B cell (primary cell): Measurements from ENCODE around the gene MAF. TPM values are rescaled to one million over a fixed set of nuclear protein-coding genes. Genes with fewer than 3 reads are reported as not detected.

ENCODE experiments used
- ATAC-seq: fragments of 200-7000 bp; cut with Tn5 transposase; one replicate; pipeline ENCODE4 v1.10.0; 2021; ENCODE audit warnings: low read depth, mild to moderate bottlenecking, moderate number of reproducible peaks, moderate library complexity
- CTCF ChIA-PET: fragments of 350-600 bp; sonication (Branson Sonifier 250); formaldehyde crosslinking; loops from one replicate; lab custom pipeline; 2021; ENCODE audit warnings: antibody characterized with exemption, inconsistent platforms; lab: Charles Lee
- POLR2A ChIA-PET: fragments of 350-600 bp; sonication (Branson Sonifier 250); formaldehyde crosslinking; loops from one replicate; lab custom pipeline; 2021; ENCODE audit warnings: antibody characterized with exemption; lab: Charles Lee
- DNase-seq: peaks from one replicate; pipeline ENCODE4 v3.0.0; 2013
- H2AFZ ChIP-seq: 2 replicates; pipeline ENCODE4 v1.6.1; 2012; ENCODE audit warnings: mild to moderate bottlenecking, low read depth, low read length; ENCODE audit not compliant: insufficient read depth, poor library complexity, severe bottlenecking
- H3K27ac ChIP-seq, 2 donors: 1 replicate in 1 of 2; 2 replicates in 1 of 2; pipeline ENCODE4 v1.5.1; 2012 to 2013; ENCODE audit warnings: low read length in 2 of 2, mild to moderate bottlenecking in 2 of 2, moderate library complexity in 1 of 2
- H3K27me3 ChIP-seq, 4 experiments: fragments of 200-600 bp in 1 of 4; sonication (generic) in 1 of 4; replicated peaks in 1 of 4; 1 replicate in 2 of 4; 2 replicates in 2 of 4; pipeline versions ENCODE4 v1.6.1 to v1.7.0; 2013 to 2016; ENCODE audit warnings: low read length in 3 of 4, mild to moderate bottlenecking in 2 of 4, mixed read lengths in 1 of 4, moderate library complexity in 1 of 4; ENCODE audit not compliant: insufficient read depth in 4 of 4, control insufficient read depth in 3 of 4; ENCODE audit errors: control extremely low read depth in 1 of 4
- H3K36me3 ChIP-seq, 2 experiments: replicated peaks in 1 of 2; 1 replicate in 1 of 2; 2 replicates in 1 of 2; pipeline versions ENCODE4 v1.6.1 to v1.7.1; 2013; ENCODE audit warnings: low read length in 1 of 2; ENCODE audit not compliant: insufficient read depth in 2 of 2, control insufficient read depth in 1 of 2; ENCODE audit errors: control extremely low read depth in 1 of 2, extremely low read depth in 1 of 2
- H3K4me1 ChIP-seq, 2 donors: fragments of 200-600 bp in 1 of 2; sonication (generic) in 1 of 2; 1 replicate in 1 of 2; 2 replicates in 1 of 2; pipeline versions ENCODE4 v1.5.1 to v1.6.1; 2013 to 2017; ENCODE audit warnings: low read length in 2 of 2; ENCODE audit not compliant: control insufficient read depth in 2 of 2, insufficient read depth in 2 of 2
- H3K4me2 ChIP-seq: replicated peaks from 2 replicates; pipeline ENCODE3; 2012; ENCODE audit warnings: mild to moderate bottlenecking, low read depth, low read length; ENCODE audit not compliant: poor library complexity, severe bottlenecking
- H3K4me3 ChIP-seq, 5 experiments: fragments of 200-600 bp in 1 of 5; sonication (generic) in 1 of 5; 1 replicate in 3 of 5; 2 replicates in 2 of 5; pipeline versions ENCODE4 v1.5.1 to v1.7.0; 2011 to 2016; ENCODE audit warnings: low read length in 4 of 5, mild to moderate bottlenecking in 4 of 5, low read depth in 2 of 5, control low read depth in 1 of 5, moderate library complexity in 1 of 5; ENCODE audit not compliant: insufficient read depth in 1 of 5; ENCODE audit errors: control extremely low read depth in 1 of 5, extremely low read depth in 1 of 5
- H3K79me2 ChIP-seq: fragments of 200-600 bp; sonication (generic); one replicate; pipeline ENCODE4 v1.6.0; 2016; ENCODE audit warnings: low read length; ENCODE audit not compliant: control insufficient read depth, insufficient read depth
- H3K9ac ChIP-seq: fragments of 200-600 bp; sonication (generic); 2 replicates; pipeline ENCODE4 v1.6.1; 2017; ENCODE audit warnings: mild to moderate bottlenecking, low read length, moderate library complexity
- H3K9me3 ChIP-seq, 3 donors: one replicate each; pipeline versions ENCODE4 v1.6.1 to v1.7.1; 2013; ENCODE audit warnings: low read length in 2 of 3; ENCODE audit not compliant: control insufficient read depth in 2 of 3, insufficient read depth in 1 of 3; ENCODE audit errors: control extremely low read depth in 1 of 3
- H4K20me1 ChIP-seq: 2 replicates; pipeline ENCODE4 v1.6.0; 2012; ENCODE audit warnings: mild to moderate bottlenecking, low read length; ENCODE audit not compliant: insufficient read depth, control insufficient read depth, poor library complexity, severe bottlenecking
- H3K27ac Mint-ChIP-seq: one replicate; pipeline ENCODE4 v1.8.0; 2021; ENCODE audit warnings: mixed read lengths
- H3K27me3 Mint-ChIP-seq: one replicate; pipeline ENCODE4 v1.8.0; 2021; ENCODE audit warnings: mixed read lengths
- H3K4me1 Mint-ChIP-seq: one replicate; pipeline ENCODE4 v1.8.0; 2021; ENCODE audit warnings: mixed read lengths
- H3K4me3 Mint-ChIP-seq: one replicate; pipeline ENCODE4 v1.8.0; 2021; ENCODE audit warnings: mixed read lengths
- H3K9me3 Mint-ChIP-seq: one replicate; pipeline ENCODE4 v1.8.0; 2022; ENCODE audit warnings: mixed read lengths; ENCODE audit not compliant: insufficient read depth
- CTCF ChIP-seq: fragments of 200-600 bp; IDR thresholded peaks from one replicate; pipeline ENCODE4 v1.8.0; 2022; ENCODE audit warnings: antibody characterized with exemption, mild to moderate bottlenecking
- EZH2 ChIP-seq: IDR thresholded peaks from 2 replicates; pipeline ENCODE4 v1.6.1; 2012; ENCODE audit warnings: borderline replicate concordance, low read depth, mild to moderate bottlenecking, moderate library complexity, low read length; ENCODE audit not compliant: insufficient read depth, poor library complexity, severe bottlenecking
- WGBS: methylation state at CpG from one replicate; pipeline ENCODE4 v1.1.5; 2013; ENCODE audit warnings: missing lambda C conversion rate; ENCODE audit not compliant: insufficient coverage; 5-methylcytosine and 5-hydroxymethylcytosine counted together
- intact Hi-C: fragments of 100-400 bp; cut with micrococcal nuclease; formaldehyde crosslinking; loops from one replicate; pipeline ENCODE4 v1.10.0; 2022
- polyA plus RNA-seq: library from polyadenylated mRNA; depleted of rRNA; stranded (reverse); fragments of >200 nt; gene quantifications from 2 replicates; pipeline ENCODE4 v1.2.3, GENCODE V29; 2012
- total RNA-seq, 2 donors: library from RNA; stranded (reverse); fragments of 120-200 nt in 1 of 2; gene quantifications; 1 replicate in 1 of 2; 2 replicates in 1 of 2; pipeline versions ENCODE4 v1.2.3 to v1.2.4, GENCODE V29; 2013 to 2022

Gene MAF
- total and polyA plus RNA-seq, 2 donors (not counting 1 experiment from before 2014, with no cell fraction given): 0.30 to 0.49 TPM

DNA sequence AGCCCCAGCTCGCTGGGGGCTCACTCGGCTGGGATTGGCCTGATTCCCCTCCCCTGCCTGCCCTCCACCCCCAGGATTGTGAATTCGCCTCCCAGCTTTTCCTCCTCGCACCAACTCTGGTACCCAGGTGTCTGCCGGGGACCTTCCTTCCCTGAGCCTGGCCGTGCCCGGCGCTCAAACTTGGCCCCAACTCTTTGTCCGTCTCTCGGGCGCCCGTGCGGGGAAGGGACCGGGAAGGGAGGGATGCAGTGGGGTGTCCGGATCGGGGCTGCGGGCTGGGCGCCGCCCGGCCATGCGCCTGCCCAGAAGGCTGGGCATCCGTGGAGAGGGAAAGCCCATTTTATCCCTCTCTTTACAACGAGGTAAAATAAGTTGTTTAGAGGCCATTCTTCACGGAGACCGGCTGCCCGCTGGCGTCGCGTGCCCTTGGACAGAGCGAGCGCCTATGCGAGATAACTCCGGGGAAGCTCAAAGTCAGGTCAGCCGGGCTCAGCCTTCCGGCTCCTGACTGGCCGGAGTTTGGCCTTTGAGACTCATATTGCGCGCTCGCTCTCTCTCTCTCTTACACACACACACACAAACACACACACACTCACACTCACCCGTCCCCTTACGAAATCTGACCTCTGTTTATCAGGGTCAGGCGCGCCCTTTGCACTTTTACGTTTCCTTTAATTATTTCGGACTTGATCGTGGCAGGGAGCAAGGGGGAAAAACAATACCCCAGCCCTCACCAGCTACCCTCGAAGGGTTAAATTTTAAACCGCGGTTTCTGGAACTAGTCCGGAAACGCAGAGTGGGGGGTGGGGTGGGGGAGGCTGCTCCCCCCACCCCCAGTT lies 774 bp upstream of the MAF start:
- peak overlapping the region; percentile 47 to 84 (median 64) for H3K4me3 ChIP-seq
- H3K27me3 ChIP-seq: peaks cover 0 to 46% (median 37%) of the 10 kb centered on the region in 4 experiments
- peaks cover 29% of the 10 kb centered on the region for H3K4me1 Mint-ChIP-seq
- peaks cover 34 to 37% of the 10 kb centered on the region in 2 donors for H3K4me1 ChIP-seq
- DNase-seq: no peak
- no peaks in the 10 kb centered on the region for H4K20me1 ChIP-seq
- peak overlapping the region; percentile 66 for H2AFZ ChIP-seq
- no peak overlapping the region for H3K27ac Mint-ChIP-seq
- no peak for ATAC-seq
- peak overlapping the region; percentile 96 for H3K4me2 ChIP-seq
- 4% methylated on average over 36 of the region's 51 CpGs for WGBS
- H3K9me3 ChIP-seq: peaks cover 0 to 9% (median 0%) of the 10 kb centered on the region in 3 donors
- ChIA-PET POLR2A (interaction anchor here (0.6 kb wide), 1 partner anchor 944 kb away, joined by 3 read pairs; no protein-coding TSS in a partner anchor), CTCF (interaction anchor here (0.5 to 1.8 kb wide), 9 partner anchors 9 to 1097 kb away, joined by 3 to 12 read pairs (median 6); no protein-coding TSS in a partner anchor)
- TF ChIP-seq EZH2 (no peak), CTCF (no peak)
- no peaks in the 10 kb centered on the region for H3K79me2 ChIP-seq
- peak overlapping the region; percentile 95 for H3K4me3 Mint-ChIP-seq
- H3K9me3 Mint-ChIP-seq: no peaks in the 10 kb centered on the region
- H3K27ac ChIP-seq: no peak overlapping the region
- H3K9ac ChIP-seq: peak overlapping the region; percentile 70
- no peaks in the 10 kb centered on the region for H3K36me3 ChIP-seq
- intact Hi-C loops: loop anchor here (10.0 kb wide), 1 partner anchor 827 kb away; no protein-coding TSS in a partner anchor
- peaks cover 55% of the 10 kb centered on the region for H3K27me3 Mint-ChIP-seq
